ENCODE results near the gene RIMKLA. TPM values are rescaled to one million over a fixed set of nuclear protein-coding genes. Genes with fewer than 3 reads are reported as not detected.

RIMKLA gene
- total and polyA plus RNA-seq, 10 of the 15 experiments (the other 5 are each of a cell fraction or from before 2014, with no cell fraction given) = 0.01 to 0.52 (median 0.08) TPM

- no peak for TF ChIP-seq SKIL (IDR thresholded peaks at IDR 0.05; ENCODE audit: low read depth, poor library complexity, severe bottlenecking)
- no peak for TF ChIP-seq CHD4 (IDR thresholded peaks at IDR 0.05)
- TF ChIP-seq PRDM15 (CRISPR knock-in tag; IDR thresholded peaks at IDR 0.05) = no peak
- TF ChIP-seq POU2F2 (IDR thresholded peaks at IDR 0.05; ENCODE audit: borderline replicate concordance, low read depth, low read length) = 0 out of 3 replicates have a peak, but pooled peaks have one; percentile 9
- TF ChIP-seq YBX1 (IDR thresholded peaks at IDR 0.05) = no peak
- no peak for TF ChIP-seq GATAD2B (conservative IDR thresholded peaks at IDR 0.05; ENCODE audit: low read depth)
- TF ChIP-seq LARP7 (IDR thresholded peaks at IDR 0.05) = no peak
- no peak for TF ChIP-seq USF2 (IDR thresholded peaks at IDR 0.05; ENCODE audit: borderline replicate concordance, low read depth, low read length)
- TF ChIP-seq SP1 (IDR thresholded peaks at IDR 0.05; ENCODE audit: low read depth, low read length) = peak; percentile 89
- TF ChIP-seq HCFC1 (IDR thresholded peaks at IDR 0.05; ENCODE audit: low read length) = peak; percentile 52
- TF ChIP-seq MEF2B (IDR thresholded peaks at IDR 0.05; ENCODE audit: partially characterized antibody, poor library complexity, severe bottlenecking) = peak; percentile 85
- peak; percentile 96 for TF ChIP-seq SIN3A (IDR thresholded peaks at IDR 0.05; ENCODE audit: low read depth, low read length)
- no peak for TF ChIP-seq WRNIP1 (IDR thresholded peaks at IDR 0.05; ENCODE audit: borderline replicate concordance, low read depth, low read length)
- TF ChIP-seq EGR1 (IDR thresholded peaks at IDR 0.05; ENCODE audit: borderline replicate concordance in 1 of 2, low read depth in 2 of 2, low read length in 2 of 2) = peak in 1 of 2 experiments; percentile 58; a peak in 1 of 3 replicates
- TF ChIP-seq CBFB (IDR thresholded peaks at IDR 0.05; ENCODE audit: low read depth) = peak; percentile 78; the same call in 1 of the 2 replicates
- TF ChIP-seq BCL3 (IDR thresholded peaks at IDR 0.05; ENCODE audit: borderline replicate concordance, insufficient read depth, low read depth, low read length, poor library complexity, severe bottlenecking) = no peak
Measured at GRCh38 chr1:42462828-42463763, 82.5 kb downstream of the RIMKLA start, which contains the start of gene CCDC30 (continued).

Measured in GM12878 (cell line).